Measurements from ENCODE around the gene PIGM. TPM values are rescaled to one million over a fixed set of nuclear protein-coding genes. Genes with fewer than 3 reads are reported as not detected.

PIGM gene
- total and polyA plus RNA-seq, 4 donors, result 8.8 to 19.2 (median 12.3) TPM

GRCh38 chr1:159985473-159985872, 46.3 kb downstream of the PIGM start:
- Histone ChIP-seq H3K9me3 (ENCODE audit: control insufficient read depth, insufficient read depth, low read length) (no peaks in the 10 kb centered on the region), H3K4me1 (ENCODE audit: control insufficient read depth, insufficient read depth, low read length) (no peaks in the 10 kb centered on the region), H3K4me3 (ENCODE audit: low read depth, low read length) (no peak overlapping the region), H3K27ac (ENCODE audit: low read depth, low read length) (no peak overlapping the region), H3K36me3 (ENCODE audit: control insufficient read depth, insufficient read depth, low read length) (no peaks in the 10 kb centered on the region), H3K27me3 (ENCODE audit: control insufficient read depth, insufficient read depth, low read length) (no peaks in the 10 kb centered on the region)
- DNase-seq (ENCODE audit: low read depth in 4 of 6, low spot score in 6 of 6), result no peak
- 92% methylated on average over 5 of the region's 6 CpGs for WGBS (ENCODE audit: insufficient coverage)

- no peaks in the 10 kb centered on the region for H3K36me3 ChIP-seq (ENCODE audit: control insufficient read depth, insufficient read depth, low read length)
- no peak overlapping the region for H3K27ac ChIP-seq (ENCODE audit: low read depth, low read length)
- no peak for DNase-seq (ENCODE audit: low read depth in 4 of 6, low spot score in 6 of 6)
- no peaks in the 10 kb centered on the region for H3K4me1 ChIP-seq (ENCODE audit: control insufficient read depth, insufficient read depth, low read length)
- H3K27me3 ChIP-seq (ENCODE audit: control insufficient read depth, insufficient read depth, low read length), result no peaks in the 10 kb centered on the region
- no peaks in the 10 kb centered on the region for H3K9me3 ChIP-seq (ENCODE audit: control insufficient read depth, insufficient read depth, low read length)
- 52% methylated on average over 4 of the region's 5 CpGs for WGBS (ENCODE audit: insufficient coverage)
- H3K4me3 ChIP-seq (ENCODE audit: low read depth, low read length), result no peak overlapping the region
Observed at GRCh38 chr1:159983681-159984080, 48.1 kb downstream of the PIGM start.

GRCh38 chr1:159982280-159982679, 49.5 kb downstream of the PIGM start:
- no peaks in the 10 kb centered on the region for H3K27me3 ChIP-seq (ENCODE audit: control insufficient read depth, insufficient read depth, low read length)
- H3K4me1 ChIP-seq (ENCODE audit: control insufficient read depth, insufficient read depth, low read length), result no peaks in the 10 kb centered on the region
- no peak overlapping the region for H3K4me3 ChIP-seq (ENCODE audit: low read depth, low read length)
- no peak overlapping the region for H3K27ac ChIP-seq (ENCODE audit: low read depth, low read length)
- H3K36me3 ChIP-seq (ENCODE audit: control insufficient read depth, insufficient read depth, low read length), result no peaks in the 10 kb centered on the region
- no peak for DNase-seq (ENCODE audit: low read depth in 4 of 6, low spot score in 6 of 6)
- H3K9me3 ChIP-seq (ENCODE audit: control insufficient read depth, insufficient read depth, low read length), result no peaks in the 10 kb centered on the region
- 96% methylated on average over 4 of the region's 6 CpGs for WGBS (ENCODE audit: insufficient coverage)

- no peak for DNase-seq (ENCODE audit: low read depth in 4 of 6, low spot score in 6 of 6)
- whole genome bisulfite sequencing (ENCODE audit: insufficient coverage), result 95% methylated on average over 6 of the region's 6 CpGs
- Histone ChIP-seq H3K9me3 (ENCODE audit: control insufficient read depth, insufficient read depth, low read length) (no peaks in the 10 kb centered on the region), H3K27me3 (ENCODE audit: control insufficient read depth, insufficient read depth, low read length) (no peaks in the 10 kb centered on the region), H3K4me3 (ENCODE audit: low read depth, low read length) (no peak overlapping the region), H3K36me3 (ENCODE audit: control insufficient read depth, insufficient read depth, low read length) (no peaks in the 10 kb centered on the region), H3K27ac (ENCODE audit: low read depth, low read length) (no peak overlapping the region), H3K4me1 (ENCODE audit: control insufficient read depth, insufficient read depth, low read length) (no peaks in the 10 kb centered on the region)
Observed at GRCh38 chr1:159981351-159982055, 50.3 kb downstream of the PIGM start.

- H3K4me3 ChIP-seq (ENCODE audit: low read depth, low read length), result no peak overlapping the region
- no peaks in the 10 kb centered on the region for H3K9me3 ChIP-seq (ENCODE audit: control insufficient read depth, insufficient read depth, low read length)
- no peaks in the 10 kb centered on the region for H3K36me3 ChIP-seq (ENCODE audit: control insufficient read depth, insufficient read depth, low read length)
- no peaks in the 10 kb centered on the region for H3K4me1 ChIP-seq (ENCODE audit: control insufficient read depth, insufficient read depth, low read length)
- DNase-seq (ENCODE audit: low read depth in 4 of 6, low spot score in 6 of 6), result no peak
- H3K27me3 ChIP-seq (ENCODE audit: control insufficient read depth, insufficient read depth, low read length), result no peaks in the 10 kb centered on the region
- WGBS (ENCODE audit: insufficient coverage), result 96% methylated on average over 3 of the region's 7 CpGs
- H3K27ac ChIP-seq (ENCODE audit: low read depth, low read length), result no peak overlapping the region
Observed at GRCh38 chr1:159980786-159981185, 51.0 kb downstream of the PIGM start.

- Histone ChIP-seq H3K36me3 (ENCODE audit: control insufficient read depth, insufficient read depth, low read length) (no peaks in the 10 kb centered on the region), H3K9me3 (ENCODE audit: control insufficient read depth, insufficient read depth, low read length) (no peaks in the 10 kb centered on the region), H3K27me3 (ENCODE audit: control insufficient read depth, insufficient read depth, low read length) (no peaks in the 10 kb centered on the region), H3K27ac (ENCODE audit: low read depth, low read length) (no peak overlapping the region), H3K4me3 (ENCODE audit: low read depth, low read length) (no peak overlapping the region), H3K4me1 (ENCODE audit: control insufficient read depth, insufficient read depth, low read length) (no peaks in the 10 kb centered on the region)
- no peak for DNase-seq (ENCODE audit: low read depth in 4 of 6, low spot score in 6 of 6)
- WGBS (ENCODE audit: insufficient coverage), result 100% methylated on average over 2 of the region's 6 CpGs
Observed at GRCh38 chr1:159980076-159980475, 51.7 kb downstream of the PIGM start.

GRCh38 chr1:159979257-159979656, 52.5 kb downstream of the PIGM start:
- no peaks in the 10 kb centered on the region for H3K27me3 ChIP-seq (ENCODE audit: control insufficient read depth, insufficient read depth, low read length)
- H3K9me3 ChIP-seq (ENCODE audit: control insufficient read depth, insufficient read depth, low read length), result no peaks in the 10 kb centered on the region
- H3K36me3 ChIP-seq (ENCODE audit: control insufficient read depth, insufficient read depth, low read length), result no peaks in the 10 kb centered on the region
- no peak for DNase-seq (ENCODE audit: low read depth in 4 of 6, low spot score in 6 of 6)
- no CpG with 5 or more reads among the region's 3 CpGs for WGBS (ENCODE audit: insufficient coverage)
- H3K4me1 ChIP-seq (ENCODE audit: control insufficient read depth, insufficient read depth, low read length), result no peaks in the 10 kb centered on the region
- no peak overlapping the region for H3K27ac ChIP-seq (ENCODE audit: low read depth, low read length)
- no peak overlapping the region for H3K4me3 ChIP-seq (ENCODE audit: low read depth, low read length)

GRCh38 chr1:159978107-159978398, 53.7 kb downstream of the PIGM start:
- no peaks in the 10 kb centered on the region for H3K36me3 ChIP-seq (ENCODE audit: control insufficient read depth, insufficient read depth, low read length)
- H3K4me1 ChIP-seq (ENCODE audit: control insufficient read depth, insufficient read depth, low read length), result no peaks in the 10 kb centered on the region
- no peak overlapping the region for H3K4me3 ChIP-seq (ENCODE audit: low read depth, low read length)
- no peaks in the 10 kb centered on the region for H3K27me3 ChIP-seq (ENCODE audit: control insufficient read depth, insufficient read depth, low read length)
- no peak for DNase-seq (ENCODE audit: low read depth in 4 of 6, low spot score in 6 of 6)
- H3K27ac ChIP-seq (ENCODE audit: low read depth, low read length), result no peak overlapping the region
- no CpG with 5 or more reads among the region's 2 CpGs for WGBS (ENCODE audit: insufficient coverage)
- H3K9me3 ChIP-seq (ENCODE audit: control insufficient read depth, insufficient read depth, low read length), result no peaks in the 10 kb centered on the region

- H3K4me3 ChIP-seq (ENCODE audit: low read depth, low read length), result no peak overlapping the region
- no peak overlapping the region for H3K27ac ChIP-seq (ENCODE audit: low read depth, low read length)
- no peak for DNase-seq (ENCODE audit: low read depth in 4 of 6, low spot score in 6 of 6)
- H3K4me1 ChIP-seq (ENCODE audit: control insufficient read depth, insufficient read depth, low read length), result no peaks in the 10 kb centered on the region
- H3K36me3 ChIP-seq (ENCODE audit: control insufficient read depth, insufficient read depth, low read length), result no peaks in the 10 kb centered on the region
- 97% methylated on average over 3 of the region's 6 CpGs for WGBS (ENCODE audit: insufficient coverage)
- no peaks in the 10 kb centered on the region for H3K27me3 ChIP-seq (ENCODE audit: control insufficient read depth, insufficient read depth, low read length)
- no peaks in the 10 kb centered on the region for H3K9me3 ChIP-seq (ENCODE audit: control insufficient read depth, insufficient read depth, low read length)
Observed at GRCh38 chr1:159977364-159978106, 54.3 kb downstream of the PIGM start.
